Suprapubic skin (tissue), 4 donors: ENCODE results near the gene HSPG2. TPM values are rescaled to one million over a fixed set of nuclear protein-coding genes. Genes with fewer than 3 reads are reported as not detected.

Source experiments
- DNase-seq, 2 donors: peaks; one replicate each; pipeline ENCODE4 v3.0.0-alpha.2; 2019; ENCODE audit warnings: low spot score in 2 of 2
- H3K27ac ChIP-seq: fragments of 200-600 bp; sonication (generic); one replicate; pipeline ENCODE4 v1.5.1; 2019
- H3K27me3 ChIP-seq: fragments of 200-600 bp; sonication (generic); one replicate; pipeline ENCODE4 v1.5.1; 2019
- H3K36me3 ChIP-seq: fragments of 200-600 bp; sonication (generic); one replicate; pipeline ENCODE4 v1.5.1; 2019
- H3K4me1 ChIP-seq: fragments of 200-600 bp; sonication (generic); one replicate; pipeline ENCODE4 v1.5.1; 2019
- H3K4me3 ChIP-seq: fragments of 200-600 bp; sonication (generic); one replicate; pipeline ENCODE4 v1.5.1; 2019; ENCODE audit warnings: mild to moderate bottlenecking
- H3K9me3 ChIP-seq: fragments of 200-600 bp; sonication (generic); one replicate; pipeline ENCODE4 v1.5.1; 2019
- CTCF ChIP-seq, 2 donors: fragments of 200-600 bp in 1 of 2; fragments of 450-650 bp in 1 of 2; sonication (generic) in 1 of 2; IDR thresholded peaks; one replicate each; pipeline ENCODE4 v1.5.1; 2016 to 2019; ENCODE audit warnings: antibody characterized with exemption in 2 of 2, mild to moderate bottlenecking in 1 of 2, moderate library complexity in 1 of 2
- EP300 ChIP-seq: sonication (generic); formaldehyde crosslinking; IDR thresholded peaks from one replicate; pipeline ENCODE4 v1.6.1; 2017; ENCODE audit warnings: antibody characterized with exemption
- POLR2A ChIP-seq, 2 donors: fragments of 450-650 bp; IDR thresholded peaks; one replicate each; pipeline ENCODE4 v1.6.1; 2017; ENCODE audit warnings: antibody characterized with exemption in 2 of 2, mild to moderate bottlenecking in 2 of 2, moderate library complexity in 2 of 2
- POLR2AphosphoS5 ChIP-seq, 3 donors: sonication (generic); formaldehyde crosslinking; IDR thresholded peaks; one replicate each; pipeline ENCODE4 v1.6.1; 2017; ENCODE audit warnings: antibody characterized with exemption in 3 of 3
- WGBS: methylation state at CpG from one replicate; pipeline ENCODE4 v1.1.5; 2018; 5-methylcytosine and 5-hydroxymethylcytosine counted together
- total RNA-seq, 4 donors: library from RNA; depleted of rRNA; stranded (reverse); fragments of >200 nt; gene quantifications; one replicate each; pipeline ENCODE4 v1.1.0, GENCODE V29; 2016

Gene HSPG2
- total RNA-seq, 4 donors from 2014 or later, result 97.5 to 164 (median 131) TPM

DNA sequence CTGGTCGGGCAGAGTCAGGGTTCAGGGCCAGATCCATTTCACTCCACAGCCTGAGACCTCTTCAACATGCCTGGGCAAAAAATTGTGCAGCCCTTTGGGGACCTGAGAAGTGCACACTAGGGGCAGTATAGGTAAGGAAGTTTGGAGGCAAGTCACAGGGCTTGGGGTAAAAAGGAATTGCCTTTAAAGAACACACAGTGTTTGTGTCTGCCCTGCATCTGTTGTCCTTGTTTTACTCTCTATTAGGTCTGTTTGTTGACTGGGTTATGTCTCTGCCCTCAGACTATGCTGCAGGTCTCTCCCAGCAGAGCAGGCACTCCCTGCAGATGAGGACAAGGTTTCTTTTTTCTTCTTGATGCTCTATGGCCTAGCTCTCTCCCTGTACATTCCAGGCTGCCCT, 103.0 kb downstream of the HSPG2 start:
- Histone ChIP-seq H3K9me3 (peaks cover 4% of the 10 kb centered on the region), H3K4me1 (no peaks in the 10 kb centered on the region), H3K27me3 (no peaks in the 10 kb centered on the region), H3K36me3 (peaks cover 95% of the 10 kb centered on the region), H3K27ac (no peak overlapping the region), H3K4me3 (no peak overlapping the region)
- DNase-seq, result no peak
- TF ChIP-seq CTCF (IDR thresholded peaks at IDR 0.05) (no peak), POLR2A (IDR thresholded peaks at IDR 0.05) (no peak), EP300 (no peak), POLR2AphosphoS5 (IDR thresholded peaks at IDR 0.05) (no peak)
- WGBS, result 86% methylated on average over 1 of the region's 1 CpG

GRCh38 chr1:21833392-21833976, 103.6 kb downstream of the HSPG2 start:
- no peaks in the 10 kb centered on the region for H3K4me1 ChIP-seq
- no peaks in the 10 kb centered on the region for H3K27me3 ChIP-seq
- peaks cover 95% of the 10 kb centered on the region for H3K36me3 ChIP-seq
- DNase-seq, result no peak
- H3K9me3 ChIP-seq, result peaks cover 4% of the 10 kb centered on the region
- WGBS, result 72% methylated on average over 9 of the region's 11 CpGs
- H3K4me3 ChIP-seq, result no peak overlapping the region
- no peak for TF ChIP-seq EP300
- no peak for TF ChIP-seq POLR2AphosphoS5 (IDR thresholded peaks at IDR 0.05)
- no peak for TF ChIP-seq POLR2A (IDR thresholded peaks at IDR 0.05)
- TF ChIP-seq CTCF (IDR thresholded peaks at IDR 0.05), result no peak
- no peak overlapping the region for H3K27ac ChIP-seq

GRCh38 chr1:21831454-21831970, 105.6 kb downstream of the HSPG2 start:
- TF ChIP-seq CTCF (IDR thresholded peaks at IDR 0.05) (no peak), POLR2A (IDR thresholded peaks at IDR 0.05) (no peak), POLR2AphosphoS5 (IDR thresholded peaks at IDR 0.05) (no peak), EP300 (no peak)
- Histone ChIP-seq H3K4me1 (no peaks in the 10 kb centered on the region), H3K4me3 (no peak overlapping the region), H3K36me3 (peaks cover 95% of the 10 kb centered on the region), H3K27ac (no peak overlapping the region), H3K27me3 (no peaks in the 10 kb centered on the region), H3K9me3 (peaks cover 4% of the 10 kb centered on the region)
- no peak for DNase-seq
- 79% methylated on average over 11 of the region's 14 CpGs for WGBS

DNA sequence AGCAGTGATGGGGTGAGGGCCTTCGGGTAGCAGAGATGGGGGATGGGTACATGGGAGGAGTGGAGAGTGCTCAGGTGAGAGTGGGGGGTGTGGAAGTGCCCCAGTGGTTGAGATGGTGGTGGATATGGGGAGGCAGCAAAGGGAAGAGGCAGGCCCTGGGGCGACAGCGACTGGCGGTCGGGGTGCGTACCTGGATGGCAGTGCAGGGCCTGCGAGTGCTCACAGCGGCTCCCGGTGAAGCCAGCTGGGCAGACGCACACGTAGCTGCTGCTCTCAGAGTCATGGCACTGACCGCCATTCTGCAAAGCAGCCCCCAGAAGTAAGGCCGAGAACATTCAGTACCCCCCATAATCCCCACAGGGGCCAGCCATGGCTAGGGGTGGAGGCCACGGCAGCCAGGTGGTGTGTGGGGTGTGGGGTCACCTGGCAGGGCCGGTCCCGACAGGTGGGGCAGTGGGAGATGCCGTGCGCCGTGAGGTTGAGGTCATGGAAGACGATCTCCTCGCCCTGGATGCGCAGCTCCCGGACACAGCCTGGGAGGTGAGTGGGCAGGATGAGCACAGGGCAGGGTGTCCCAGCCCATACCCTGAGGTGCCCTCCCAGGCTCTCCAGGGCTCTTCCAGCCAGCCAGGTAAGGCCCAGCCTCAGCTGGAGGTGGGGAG, 106.2 kb downstream of the HSPG2 start:
- TF ChIP-seq POLR2A (IDR thresholded peaks at IDR 0.05) (no peak), CTCF (IDR thresholded peaks at IDR 0.05) (no peak), EP300 (no peak), POLR2AphosphoS5 (IDR thresholded peaks at IDR 0.05) (no peak)
- Histone ChIP-seq H3K4me3 (no peak overlapping the region), H3K27me3 (no peaks in the 10 kb centered on the region), H3K4me1 (no peaks in the 10 kb centered on the region), H3K27ac (no peak overlapping the region), H3K9me3 (peaks cover 4% of the 10 kb centered on the region), H3K36me3 (peaks cover 96% of the 10 kb centered on the region)
- no peak for DNase-seq
- WGBS, result 92% methylated on average over 23 of the region's 23 CpGs

DNA sequence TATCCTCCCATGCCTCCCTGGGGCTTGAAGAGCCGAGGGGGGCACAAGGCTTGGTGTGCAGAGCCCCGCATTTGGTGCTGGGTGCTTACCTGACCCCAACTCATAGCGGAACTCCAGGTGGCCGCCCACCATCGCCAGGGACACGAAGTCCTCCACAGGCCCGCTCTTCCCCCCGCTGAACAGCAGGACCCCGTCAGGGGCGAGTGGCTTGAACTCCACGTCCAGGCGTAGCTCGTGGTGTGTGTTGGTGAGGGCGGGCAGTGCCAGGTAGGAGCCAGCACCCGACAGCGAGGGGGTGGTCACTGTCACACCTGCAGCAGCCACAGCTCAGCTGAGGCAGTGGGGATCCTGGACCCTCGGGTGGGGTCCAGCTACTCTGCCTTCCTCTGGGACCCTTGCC, 107.8 kb downstream of the HSPG2 start:
- Histone ChIP-seq H3K36me3 (peaks cover 96% of the 10 kb centered on the region), H3K4me1 (no peaks in the 10 kb centered on the region), H3K27me3 (no peaks in the 10 kb centered on the region), H3K27ac (no peak overlapping the region), H3K4me3 (no peak overlapping the region), H3K9me3 (peaks cover 4% of the 10 kb centered on the region)
- WGBS, result no CpG with 5 or more reads among the region's 17 CpGs
- TF ChIP-seq POLR2A (IDR thresholded peaks at IDR 0.05) (no peak), CTCF (IDR thresholded peaks at IDR 0.05) (no peak), EP300 (no peak), POLR2AphosphoS5 (IDR thresholded peaks at IDR 0.05) (no peak)
- DNase-seq, result no peak
